Keratinocyte (primary cell): ENCODE data around the gene CGB5. TPM values are rescaled to one million over a fixed set of nuclear protein-coding genes. Genes with fewer than 3 reads are reported as not detected.

Experiments used
- DNase-seq: peaks from one replicate; pipeline ENCODE4 v3.0.0-alpha.2; 2011; ENCODE audit warnings: low read depth, missing footprints, low spot score
- FAIRE-seq: peaks from 2 replicates; lab custom pipeline; 2011; peaks lifted over from hg19 to GRCh38; lab: Jason Lieb, UNC
- H2AFZ ChIP-seq: 2 replicates; pipeline ENCODE4 v1.6.0; 2012; ENCODE audit warnings: low read length, control low read depth, inconsistent platforms; ENCODE audit not compliant: control insufficient read depth
- H3K27ac ChIP-seq: 2 replicates; pipeline ENCODE4 v1.5.1; 2011; ENCODE audit warnings: low read length; ENCODE audit not compliant: control insufficient read depth, insufficient read depth
- H3K27me3 ChIP-seq: 3 replicates; pipeline ENCODE4 v1.6.0; 2011; ENCODE audit warnings: low read length; ENCODE audit not compliant: control insufficient read depth, insufficient read depth; ENCODE audit errors: extremely low read depth
- H3K36me3 ChIP-seq, 2 experiments: 2 replicates in 1 of 2; 3 replicates in 1 of 2; pipeline ENCODE4 v1.5.1; 2011; ENCODE audit warnings: low read length in 2 of 2, mild to moderate bottlenecking in 1 of 2; ENCODE audit not compliant: control insufficient read depth in 2 of 2, insufficient read depth in 2 of 2; ENCODE audit errors: extremely low read depth in 1 of 2
- H3K4me1 ChIP-seq: 3 replicates; pipeline ENCODE4 v1.5.1; 2011; ENCODE audit warnings: low read length; ENCODE audit not compliant: control insufficient read depth, insufficient read depth; ENCODE audit errors: extremely low read depth
- H3K4me2 ChIP-seq: 3 replicates; pipeline ENCODE4 v1.6.0; 2011; ENCODE audit warnings: low read depth, low read length; ENCODE audit not compliant: control insufficient read depth, insufficient read depth; ENCODE audit errors: extremely low read depth
- H3K4me3 ChIP-seq, 3 experiments: fragments of 200-600 bp in 1 of 3; sonication (generic) in 1 of 3; 2 replicates in 2 of 3; 3 replicates in 1 of 3; pipeline ENCODE4 v1.5.1; 2011 to 2016; ENCODE audit warnings: low read length in 3 of 3, mild to moderate bottlenecking in 3 of 3, control low read depth in 2 of 3, inconsistent platforms in 1 of 3, low read depth in 1 of 3, mixed read lengths in 1 of 3, mixed run types in 1 of 3, moderate library complexity in 1 of 3; ENCODE audit not compliant: control insufficient read depth in 2 of 3, insufficient read depth in 2 of 3; ENCODE audit errors: extremely low read depth in 1 of 3
- H3K79me2 ChIP-seq: 2 replicates; pipeline ENCODE4 v1.6.0; 2012; ENCODE audit warnings: low read length; ENCODE audit not compliant: control insufficient read depth, insufficient read depth
- H3K9ac ChIP-seq: 3 replicates; pipeline ENCODE4 v1.6.0; 2011; ENCODE audit warnings: low read length; ENCODE audit not compliant: control insufficient read depth, insufficient read depth; ENCODE audit errors: extremely low read depth
- H3K9me1 ChIP-seq: 3 replicates; pipeline ENCODE4 v1.6.0; 2011; ENCODE audit warnings: low read length; ENCODE audit not compliant: control insufficient read depth, insufficient read depth; ENCODE audit errors: extremely low read depth
- H3K9me3 ChIP-seq: 2 replicates; pipeline ENCODE4 v1.5.1; 2012; ENCODE audit warnings: low read depth, low read length; ENCODE audit not compliant: control insufficient read depth
- H4K20me1 ChIP-seq: 3 replicates; pipeline ENCODE4 v1.6.0; 2011; ENCODE audit warnings: low read length; ENCODE audit not compliant: control insufficient read depth, insufficient read depth; ENCODE audit errors: extremely low read depth
- EZH2 ChIP-seq: IDR thresholded peaks from one replicate; pipeline ENCODE4 v1.6.1; 2012; ENCODE audit warnings: inconsistent platforms, mild to moderate bottlenecking, low read length, moderate library complexity
- dilution Hi-C: fragments of 300-500 bp; cut with MboI; formaldehyde crosslinking; loops from one replicate; pipeline ENCODE4 v1.7.0; 2020; ENCODE audit warnings: low sequenced_read_pairs; ENCODE audit not compliant: extremely low pct_ligation_motif_present
- polyA plus RNA-seq, 5 experiments: library from polyadenylated mRNA; depleted of rRNA in 3 of 5; stranded (reverse) in 3 of 5; stranded (forward) in 1 of 5; unstranded in 1 of 5; fragments of >200 nt; gene quantifications; 1 replicate in 1 of 5; 2 replicates in 3 of 5; 3 replicates in 1 of 5; pipeline versions ENCODE4 v1.2.1 to v1.2.3, GENCODE V29; 2011 to 2012; ENCODE audit warnings: missing spikeins in 2 of 5, low read depth in 1 of 5, low replicate concordance in 1 of 5
- TF ChIP-seq, protein P1 (sequence below), 3 experiments: IDR thresholded peaks in 1 of 3; conservative IDR thresholded peaks in 1 of 3; optimal IDR thresholded peaks in 1 of 3; 2 replicates in 2 of 3; 3 replicates in 1 of 3; pipeline versions ENCODE3 to v1.5.1; 2011; ENCODE audit warnings: low read length in 3 of 3, mild to moderate bottlenecking in 3 of 3, moderate library complexity in 2 of 3, control low read depth in 1 of 3, inconsistent platforms in 1 of 3; ENCODE audit not compliant: insufficient read depth in 2 of 3; ENCODE audit errors: extremely low read depth in 1 of 3

Gene CGB5
- polyA plus RNA-seq, 1 donor (not counting 4 experiments of a cell fraction or from before 2014, with no cell fraction given), result 0.21 TPM

DNA sequence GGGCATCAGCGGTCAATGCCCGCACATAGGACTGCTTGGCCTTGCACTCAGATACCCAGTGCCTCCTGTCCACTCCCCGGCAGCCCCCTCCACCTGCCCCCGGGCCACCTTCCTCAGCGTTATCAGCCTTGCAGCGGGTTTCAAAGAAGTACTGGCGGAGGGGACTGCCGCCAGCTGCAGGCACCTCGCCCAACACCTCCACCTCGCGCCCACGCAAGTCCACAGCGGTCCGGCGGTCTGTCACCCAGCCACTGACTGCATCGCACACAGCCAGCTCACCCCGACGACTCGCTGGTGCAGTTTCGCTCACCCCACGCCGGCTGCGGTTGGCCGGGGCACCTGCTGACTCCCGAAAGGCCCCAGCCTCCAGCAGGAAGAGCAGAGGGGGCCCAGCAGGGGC, 17.8 kb downstream of the CGB5 start:
- Histone ChIP-seq H3K27me3 (peaks cover 4% of the 10 kb centered on the region), H3K27ac (no peak overlapping the region), H4K20me1 (no peaks in the 10 kb centered on the region)

DNA sequence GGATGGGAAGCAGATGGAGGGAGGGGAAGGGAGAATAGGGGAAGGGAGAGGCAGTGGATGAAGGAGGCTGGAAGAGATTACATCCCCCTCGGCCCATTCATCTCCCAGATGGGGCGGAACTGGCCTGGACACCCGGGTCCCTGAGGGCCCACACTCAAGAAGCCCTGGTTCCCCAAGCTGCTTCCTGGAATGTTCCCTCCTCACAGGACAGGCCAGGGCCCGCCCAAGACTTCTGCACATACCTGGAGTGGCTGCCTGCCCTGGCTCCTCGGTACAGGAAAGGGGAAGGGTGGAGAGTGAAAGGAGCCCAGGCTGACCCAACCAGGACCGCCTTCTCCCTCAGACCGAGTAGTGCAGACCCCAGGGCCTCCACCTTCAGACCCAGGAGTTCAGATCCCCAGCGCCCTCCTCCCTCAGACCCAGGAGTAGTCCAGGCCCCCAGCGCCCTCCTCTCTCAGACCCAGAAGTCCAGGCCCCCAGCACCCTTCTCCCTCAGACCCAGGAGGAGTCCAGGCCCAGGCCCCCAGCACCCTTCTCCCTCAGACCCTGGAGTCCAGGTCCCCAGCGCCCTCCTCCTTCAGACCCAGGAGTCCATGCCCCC, 20.5 kb downstream of the CGB5 start:
- Histone ChIP-seq H3K4me1 (peaks cover 12% of the 10 kb centered on the region), H3K4me3 (peak overlapping the region; percentile 56 to 85 (median 71)), H3K27ac (peak overlapping the region; percentile 80), H3K36me3 (peaks cover 3 to 4% of the 10 kb centered on the region in 2 experiments), H4K20me1 (no peaks in the 10 kb centered on the region), H3K27me3 (peaks cover 18% of the 10 kb centered on the region), H3K4me2 (peak overlapping the region; percentile 84), H3K9me1 (peaks cover 2% of the 10 kb centered on the region), H3K9ac (peak overlapping the region; percentile 70), H2AFZ (no peak overlapping the region), H3K9me3 (no peaks in the 10 kb centered on the region), H3K79me2 (no peaks in the 10 kb centered on the region)
- FAIRE-seq, result peak; percentile 89
- dilution Hi-C loops, result no loop called here
- TF ChIP-seq, protein P1, sequence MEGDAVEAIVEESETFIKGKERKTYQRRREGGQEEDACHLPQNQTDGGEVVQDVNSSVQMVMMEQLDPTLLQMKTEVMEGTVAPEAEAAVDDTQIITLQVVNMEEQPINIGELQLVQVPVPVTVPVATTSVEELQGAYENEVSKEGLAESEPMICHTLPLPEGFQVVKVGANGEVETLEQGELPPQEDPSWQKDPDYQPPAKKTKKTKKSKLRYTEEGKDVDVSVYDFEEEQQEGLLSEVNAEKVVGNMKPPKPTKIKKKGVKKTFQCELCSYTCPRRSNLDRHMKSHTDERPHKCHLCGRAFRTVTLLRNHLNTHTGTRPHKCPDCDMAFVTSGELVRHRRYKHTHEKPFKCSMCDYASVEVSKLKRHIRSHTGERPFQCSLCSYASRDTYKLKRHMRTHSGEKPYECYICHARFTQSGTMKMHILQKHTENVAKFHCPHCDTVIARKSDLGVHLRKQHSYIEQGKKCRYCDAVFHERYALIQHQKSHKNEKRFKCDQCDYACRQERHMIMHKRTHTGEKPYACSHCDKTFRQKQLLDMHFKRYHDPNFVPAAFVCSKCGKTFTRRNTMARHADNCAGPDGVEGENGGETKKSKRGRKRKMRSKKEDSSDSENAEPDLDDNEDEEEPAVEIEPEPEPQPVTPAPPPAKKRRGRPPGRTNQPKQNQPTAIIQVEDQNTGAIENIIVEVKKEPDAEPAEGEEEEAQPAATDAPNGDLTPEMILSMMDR (optimal IDR thresholded peaks at IDR 0.05 in 1 of 3, IDR thresholded peaks at IDR 0.05 in 1 of 3, conservative IDR thresholded peaks at IDR 0.05 in 1 of 3; ENCODE audit: extremely low read depth in 1 of 3, insufficient read depth in 2 of 3, low read length in 3 of 3), result no peak
- no peak for TF ChIP-seq EZH2
- DNase-seq, result no peak

More for the DNA sequence above, 17.8 kb downstream of the CGB5 start:
- H3K36me3 ChIP-seq, result peaks cover 3 to 4% of the 10 kb centered on the region in 2 experiments
- H3K9me1 ChIP-seq, result peaks cover 2% of the 10 kb centered on the region
- dilution Hi-C loops, result no loop called here
- no peak overlapping the region for H3K4me2 ChIP-seq
- FAIRE-seq, result no peak
- no peaks in the 10 kb centered on the region for H3K79me2 ChIP-seq
- no peaks in the 10 kb centered on the region for H3K9me3 ChIP-seq
- no peak for DNase-seq
- no peak overlapping the region for H2AFZ ChIP-seq
- peaks cover 26% of the 10 kb centered on the region for H3K4me1 ChIP-seq
- TF ChIP-seq, protein P1 (optimal IDR thresholded peaks at IDR 0.05 in 1 of 3, IDR thresholded peaks at IDR 0.05 in 1 of 3, conservative IDR thresholded peaks at IDR 0.05 in 1 of 3; ENCODE audit: extremely low read depth in 1 of 3, insufficient read depth in 2 of 3, low read length in 3 of 3), result no peak
- no peak for TF ChIP-seq EZH2
- H3K9ac ChIP-seq, result no peak overlapping the region
- no peak overlapping the region for H3K4me3 ChIP-seq
